ENCODE measurements around the gene CHSY3.

DNA sequence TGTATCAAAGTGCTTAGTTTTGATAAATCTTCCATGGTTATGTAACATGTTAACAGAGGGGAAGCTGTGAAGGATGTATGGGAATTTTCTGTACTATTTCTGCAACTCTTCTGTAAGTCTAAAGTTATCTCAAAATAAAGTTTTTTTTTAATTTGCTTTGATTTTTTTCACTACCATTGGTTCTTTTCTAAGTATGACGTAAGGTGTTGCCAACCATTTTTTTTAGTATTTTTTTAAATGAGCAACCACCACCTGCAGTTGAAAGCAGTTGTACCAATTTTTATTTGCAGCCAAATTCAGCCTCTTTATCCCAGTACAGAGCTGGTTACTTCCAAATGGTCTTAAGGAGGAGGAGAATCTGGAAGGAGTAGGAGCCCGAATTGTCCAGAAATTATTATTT lies 192.2 kb downstream of the CHSY3 start:
- TF ChIP-seq EZH2 (IDR thresholded peaks at IDR 0.05; ENCODE audit: insufficient read depth, poor library complexity, severe bottlenecking) (no peak), EZH2phosphoT487 (IDR thresholded peaks at IDR 0.05; ENCODE audit: insufficient read depth, low read depth) (no peak)
